GM13977 (cell line): ENCODE results near the gene CERS4.

ENCODE experiments used
- DNase-seq: peaks from one replicate; pipeline ENCODE4 v3.0.0; 2012; ENCODE audit warnings: low spot score
- in situ Hi-C: fragments of 300-500 bp; cut with MboI; formaldehyde crosslinking; loops from one replicate; pipeline ENCODE4 v1.12.0; 2022; ENCODE audit warnings: low sequenced_read_pairs, low pct_unique_long_range_greater_than_20kb, mixed read lengths, inconsistent platforms; ENCODE audit not compliant: unreplicated experiment
- TF ChIP-seq, protein P1 (sequence below): IDR thresholded peaks from 2 replicates; pipeline ENCODE4 v1.5.1; 2012; ENCODE audit warnings: mild to moderate bottlenecking, control low read depth; ENCODE audit not compliant: insufficient read depth; ENCODE audit errors: extremely low read depth, missing control alignments

Gene CERS4

DNA sequence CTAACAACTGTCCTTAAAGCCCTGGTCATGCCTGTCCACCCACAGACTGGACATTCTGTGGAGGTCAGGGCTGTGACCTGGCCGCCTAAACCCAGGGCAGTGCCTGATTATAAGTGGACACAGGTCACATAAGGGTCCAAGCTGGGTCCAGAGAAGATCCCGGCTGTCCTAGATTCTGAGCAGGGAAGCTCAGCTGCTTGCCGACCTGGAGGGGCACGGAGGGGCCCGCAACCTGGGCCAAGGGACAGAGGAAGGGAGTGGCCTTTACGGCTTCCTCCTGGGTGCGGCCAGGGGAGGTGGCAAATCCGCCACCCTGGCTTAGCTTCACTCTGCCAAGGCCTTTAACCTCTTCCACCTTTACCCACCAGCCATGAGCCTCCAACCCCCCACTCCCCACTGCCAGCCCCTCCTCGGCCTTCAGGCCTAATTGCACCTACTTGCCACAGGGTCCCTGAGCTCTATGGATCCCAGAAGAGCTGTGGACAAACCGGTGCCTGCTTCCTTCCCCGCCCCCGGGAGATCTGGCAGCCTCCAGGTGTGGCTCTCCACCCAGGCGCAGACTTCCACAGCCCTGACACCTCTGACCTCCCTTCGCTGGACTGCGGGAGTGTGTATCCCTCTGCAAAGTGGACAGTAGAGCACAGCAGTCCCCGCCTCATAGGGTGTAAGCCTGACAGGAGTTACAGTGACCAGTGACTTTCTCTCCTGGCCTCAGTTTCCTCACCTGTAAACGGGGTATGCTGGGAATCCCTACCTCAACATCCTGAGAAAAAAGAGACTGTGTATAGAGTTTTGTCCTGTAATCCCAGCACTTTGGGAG is 97.3 kb downstream of the CERS4 start:
- in situ Hi-C loops, result no loop called here
- DNase-seq, result no peak
- TF ChIP-seq, protein P1, sequence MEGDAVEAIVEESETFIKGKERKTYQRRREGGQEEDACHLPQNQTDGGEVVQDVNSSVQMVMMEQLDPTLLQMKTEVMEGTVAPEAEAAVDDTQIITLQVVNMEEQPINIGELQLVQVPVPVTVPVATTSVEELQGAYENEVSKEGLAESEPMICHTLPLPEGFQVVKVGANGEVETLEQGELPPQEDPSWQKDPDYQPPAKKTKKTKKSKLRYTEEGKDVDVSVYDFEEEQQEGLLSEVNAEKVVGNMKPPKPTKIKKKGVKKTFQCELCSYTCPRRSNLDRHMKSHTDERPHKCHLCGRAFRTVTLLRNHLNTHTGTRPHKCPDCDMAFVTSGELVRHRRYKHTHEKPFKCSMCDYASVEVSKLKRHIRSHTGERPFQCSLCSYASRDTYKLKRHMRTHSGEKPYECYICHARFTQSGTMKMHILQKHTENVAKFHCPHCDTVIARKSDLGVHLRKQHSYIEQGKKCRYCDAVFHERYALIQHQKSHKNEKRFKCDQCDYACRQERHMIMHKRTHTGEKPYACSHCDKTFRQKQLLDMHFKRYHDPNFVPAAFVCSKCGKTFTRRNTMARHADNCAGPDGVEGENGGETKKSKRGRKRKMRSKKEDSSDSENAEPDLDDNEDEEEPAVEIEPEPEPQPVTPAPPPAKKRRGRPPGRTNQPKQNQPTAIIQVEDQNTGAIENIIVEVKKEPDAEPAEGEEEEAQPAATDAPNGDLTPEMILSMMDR, result no peak

DNA sequence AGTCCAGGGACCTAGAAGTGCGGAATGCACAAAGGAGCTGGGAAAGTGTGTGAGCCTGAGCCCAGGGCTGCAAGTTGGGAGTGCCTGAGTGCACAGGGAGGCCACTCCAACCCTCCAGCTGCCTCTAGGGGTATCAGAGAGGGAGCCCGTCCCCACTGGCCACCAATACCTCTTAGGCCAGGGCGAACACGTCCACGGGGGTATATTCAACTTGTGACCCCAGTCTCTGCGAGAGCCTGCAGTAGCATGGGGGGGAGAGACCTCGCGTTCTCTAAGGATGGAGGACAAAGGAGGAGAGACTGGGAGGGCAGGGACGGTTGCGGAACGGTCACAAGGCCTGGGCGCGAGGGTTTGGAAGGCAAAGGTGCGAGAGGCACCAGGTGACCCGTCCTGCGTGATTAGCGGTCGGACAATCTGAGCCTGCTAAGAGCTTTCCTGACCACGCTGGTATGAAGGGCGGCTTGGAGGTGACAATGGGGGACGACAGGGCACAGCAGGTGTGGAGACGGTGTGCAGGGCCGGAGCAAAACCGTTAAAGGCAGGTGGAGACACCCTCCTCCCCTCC is 98.3 kb downstream of the CERS4 start:
- DNase-seq, result no peak
- in situ Hi-C loops, result no loop called here
- TF ChIP-seq, protein P1, result no peak

DNA sequence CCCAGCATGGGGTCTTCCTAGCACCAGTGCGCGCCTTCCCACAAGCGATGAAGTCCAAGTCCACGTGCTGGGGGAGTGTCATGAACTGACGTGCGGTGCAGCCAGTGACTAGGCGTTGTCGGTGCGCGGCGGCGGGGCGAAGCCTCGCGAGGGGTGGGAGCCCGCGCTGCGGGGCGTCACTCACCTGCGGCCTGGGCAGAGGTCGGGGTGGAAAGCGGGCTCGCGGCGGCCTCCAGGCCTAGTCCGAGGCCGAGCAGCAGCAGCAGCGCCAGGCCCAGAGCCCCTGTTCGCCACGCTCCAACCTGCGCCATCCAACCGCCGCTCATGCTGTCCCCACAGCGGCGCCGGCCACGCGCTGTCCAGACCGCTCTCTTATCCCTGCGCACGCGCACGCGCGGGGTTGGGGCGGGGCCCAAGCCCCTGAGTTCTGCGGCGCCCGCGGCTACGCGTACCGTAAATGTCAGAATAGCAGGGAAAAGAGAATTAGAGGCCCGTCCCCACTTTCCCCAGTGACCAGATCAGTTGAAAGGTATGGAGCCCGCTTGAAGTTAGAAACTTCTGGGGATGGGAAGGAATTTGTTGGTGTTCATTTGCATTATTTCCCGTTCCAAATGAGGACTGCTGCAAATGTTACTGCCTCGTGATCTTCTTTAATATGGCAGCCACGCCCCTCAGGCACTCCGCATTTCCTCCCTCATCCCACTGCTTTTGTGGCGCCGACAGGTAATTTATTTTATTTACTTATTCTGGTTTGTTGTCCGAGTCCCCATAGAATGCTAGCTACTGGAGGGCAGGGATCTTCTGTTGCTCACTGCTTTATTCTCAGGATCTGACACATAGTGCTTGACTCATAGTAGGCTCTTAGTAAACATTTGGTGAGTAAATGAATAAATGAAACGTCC is 99.0 kb downstream of the CERS4 start, which contains the start of gene CD320:
CD320 (minus strand) TSS at position 394 of the 902 bp plus-strand sequence; CDS start at position 326, 68 bp downstream.
- TF ChIP-seq, protein P1, result no peak
- in situ Hi-C loops, result no loop called here

DNA sequence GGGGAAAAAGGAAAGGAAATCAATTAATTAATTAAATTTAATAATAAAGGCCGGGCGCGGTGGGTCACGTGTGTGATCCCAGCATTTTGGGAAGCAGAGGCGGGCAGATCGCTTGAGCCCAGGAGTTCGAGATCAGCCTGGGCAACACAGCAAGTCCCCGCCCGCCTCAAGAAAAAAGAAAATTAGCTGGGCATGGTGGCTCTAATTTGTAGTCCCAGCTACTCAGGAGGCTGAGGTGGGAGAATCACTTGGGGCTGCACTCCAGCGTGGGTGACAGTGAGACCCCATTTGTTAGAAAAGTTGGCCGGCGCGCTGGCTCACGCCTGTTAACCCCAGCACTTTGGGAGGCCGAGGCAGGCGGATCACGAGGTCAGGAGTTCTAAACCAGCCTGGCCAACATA is 99.7 kb downstream of the CERS4 start:
- no peak for DNase-seq
- in situ Hi-C loops, result no loop called here
- TF ChIP-seq, protein P1, result no peak

More for the DNA sequence above, 99.0 kb downstream of the CERS4 start, which contains the start of gene CD320:
- peak; percentile 95 for DNase-seq

DNA sequence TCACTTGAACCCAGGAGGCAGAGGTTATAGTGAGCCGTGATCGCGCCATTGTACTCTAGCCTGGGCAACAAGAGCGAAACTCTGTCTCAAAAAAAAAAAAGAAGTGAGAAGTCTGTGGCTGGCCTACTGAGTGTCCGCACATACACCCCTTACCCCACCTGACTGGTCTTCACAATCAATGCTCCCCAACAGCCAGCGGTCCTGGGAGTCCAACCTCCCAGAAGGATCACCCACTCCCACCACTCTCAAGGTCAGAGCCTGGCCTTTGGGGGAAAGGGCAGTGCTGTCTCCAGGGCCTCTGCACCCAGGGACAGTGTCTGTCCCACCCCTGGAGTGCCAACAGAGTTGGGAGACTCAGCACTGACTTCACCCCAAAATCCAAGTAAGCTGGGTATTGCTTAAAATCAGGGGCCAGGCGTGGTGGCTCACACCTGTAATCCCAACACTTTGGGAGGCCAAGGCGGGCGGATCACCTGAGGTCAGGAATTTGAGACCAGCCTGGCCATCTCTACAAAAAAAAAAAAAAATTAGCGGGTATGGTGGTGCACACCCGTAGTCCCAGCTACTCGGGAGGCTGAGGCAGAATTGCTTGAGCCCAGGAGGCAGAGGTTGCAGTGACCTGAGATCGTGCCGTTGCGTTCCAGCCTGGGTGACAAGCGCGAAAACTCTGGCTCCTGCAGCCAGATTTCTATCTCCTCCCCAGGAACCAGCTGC is 101.3 kb downstream of the CERS4 start:
- in situ Hi-C loops, result no loop called here
- DNase-seq, result no peak
- TF ChIP-seq, protein P1, result no peak
